ENCODE data around the gene BMP2K. TPM values are rescaled to one million over a fixed set of nuclear protein-coding genes. Genes with fewer than 3 reads are reported as not detected.
A peak's percentile ranks its signal among the peaks of the same experiment; 100 is the strongest.

Gene BMP2K
- polyA plus RNA-seq, 3 donors from 2014 or later: 0.93 to 3.0 (median 1.3) TPM

DNA sequence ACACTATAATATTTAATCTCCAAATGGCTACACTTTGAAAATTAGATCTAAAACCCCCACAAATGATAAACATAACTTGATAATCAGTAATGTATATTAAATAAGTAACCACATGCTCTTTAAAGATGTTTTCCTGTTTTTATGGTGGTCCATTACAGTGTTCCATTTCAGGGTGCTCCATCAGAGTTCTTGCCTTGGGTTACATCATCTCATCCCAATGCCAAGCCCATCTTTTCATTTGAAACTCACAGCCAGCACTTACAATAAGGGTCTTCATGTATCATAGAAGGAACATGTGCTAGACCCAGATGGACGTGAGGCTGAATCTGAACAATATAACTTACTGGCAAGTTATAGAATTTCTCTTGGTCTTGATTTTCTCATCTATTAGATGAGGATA is 173.6 kb downstream of the BMP2K start:
- no peaks in the 10 kb centered on the region for H3K9me3 Mint-ChIP-seq
- DNase-seq: no peak
- no peaks in the 10 kb centered on the region for H3K4me1 Mint-ChIP-seq
- H3K4me3 Mint-ChIP-seq: no peak overlapping the region
- H3K27ac Mint-ChIP-seq: no peak overlapping the region
- H3K27me3 Mint-ChIP-seq (ENCODE audit: low read depth in 3 of 3): peaks cover 9 to 18% (median 11%) of the 10 kb centered on the region in 3 donors
- H3K36me3 Mint-ChIP-seq: no peaks in the 10 kb centered on the region

GRCh38 chr4:78951862-78952472 is 175.8 kb downstream of the BMP2K start:
- DNase-seq: peak in 2 of 3 donors; percentile 31 to 34
- no peak overlapping the region for H3K27ac Mint-ChIP-seq
- H3K4me3 Mint-ChIP-seq: no peak overlapping the region

GRCh38 chr4:78953231-78953630 is 177.1 kb downstream of the BMP2K start:
- no peaks in the 10 kb centered on the region for H3K9me3 Mint-ChIP-seq
- H3K27me3 Mint-ChIP-seq (ENCODE audit: low read depth in 3 of 3): peaks cover 4 to 6% (median 4%) of the 10 kb centered on the region in 3 donors
- no peak for DNase-seq
- H3K27ac Mint-ChIP-seq: no peak overlapping the region
- H3K36me3 Mint-ChIP-seq: no peaks in the 10 kb centered on the region
- no peaks in the 10 kb centered on the region for H3K4me1 Mint-ChIP-seq
- H3K4me3 Mint-ChIP-seq: no peak overlapping the region

More at GRCh38 chr4:78951862-78952472, 175.8 kb downstream of the BMP2K start:
- H3K9me3 Mint-ChIP-seq: no peaks in the 10 kb centered on the region
- no peaks in the 10 kb centered on the region for H3K36me3 Mint-ChIP-seq
- H3K4me1 Mint-ChIP-seq: no peaks in the 10 kb centered on the region
- H3K27me3 Mint-ChIP-seq (ENCODE audit: low read depth in 3 of 3): peaks cover 4 to 10% (median 4%) of the 10 kb centered on the region in 3 donors

- no peak for DNase-seq
- Mint-ChIP-seq H3K27ac (no peak overlapping the region), H3K27me3 (ENCODE audit: low read depth in 3 of 3) (peaks cover 3 to 5% (median 4%) of the 10 kb centered on the region in 3 donors), H3K4me1 (no peaks in the 10 kb centered on the region), H3K36me3 (no peaks in the 10 kb centered on the region), H3K4me3 (no peak overlapping the region), H3K9me3 (no peaks in the 10 kb centered on the region)
Observed at GRCh38 chr4:78953769-78954666, 177.9 kb downstream of the BMP2K start.

DNA sequence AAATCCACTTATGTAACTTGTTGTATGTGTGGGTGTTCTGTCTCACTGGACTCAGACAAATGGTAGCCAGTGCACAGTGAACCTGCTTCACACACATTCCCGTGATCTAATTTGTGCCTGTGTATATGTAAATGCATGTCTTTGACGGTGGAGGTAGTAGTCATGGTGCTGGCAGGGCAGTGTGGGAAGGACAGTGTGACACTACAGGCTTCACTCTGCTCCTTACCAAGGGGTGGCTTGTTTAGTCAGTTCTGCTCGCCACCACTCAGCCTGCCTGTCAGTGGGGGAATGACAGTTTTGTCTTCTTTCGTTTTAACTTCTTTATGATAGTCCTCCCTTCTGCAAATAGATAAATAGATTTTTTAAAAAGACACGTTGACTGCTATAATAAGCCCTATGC is 180.8 kb downstream of the BMP2K start:
- Mint-ChIP-seq H3K27ac (no peak overlapping the region), H3K4me1 (no peaks in the 10 kb centered on the region), H3K36me3 (no peaks in the 10 kb centered on the region), H3K27me3 (ENCODE audit: low read depth in 3 of 3) (peaks cover 4 to 7% (median 5%) of the 10 kb centered on the region in 3 donors), H3K4me3 (no peak overlapping the region), H3K9me3 (peaks cover 0 to 3% (median 0%) of the 10 kb centered on the region in 6 donors)
- no peak for DNase-seq

- no peak for DNase-seq
- Mint-ChIP-seq H3K27me3 (ENCODE audit: low read depth in 3 of 3) (peaks cover 0 to 5% (median 5%) of the 10 kb centered on the region in 3 donors), H3K4me3 (no peak overlapping the region), H3K9me3 (peaks cover 0 to 3% (median 0%) of the 10 kb centered on the region in 6 donors), H3K4me1 (no peaks in the 10 kb centered on the region), H3K36me3 (no peaks in the 10 kb centered on the region), H3K27ac (no peak overlapping the region)
Observed at GRCh38 chr4:78960926-78961325, 184.8 kb downstream of the BMP2K start.

Other genes starting within 250 kb of the BMP2K start
- gene ANXA3, start 224.6 kb upstream of the BMP2K start, polyA plus RNA-seq: not detected
- 1 to 10 TPM; 3.5 to 6.1 (median 5.9) TPM for gene PAQR3, start 163.1 kb downstream of the BMP2K start, polyA plus RNA-seq

All from immature natural killer cell (primary cell).